ENCODE data around the gene MOXD1. TPM values are rescaled to one million over a fixed set of nuclear protein-coding genes. Genes with fewer than 3 reads are reported as not detected.
"Not testable (repeated sequence)": the region's sequence is repeated elsewhere in the genome, so short reads cannot be mapped to it uniquely, and the experiment has no call there.

MOXD1 gene
- total RNA-seq, 1 donor from 2014 or later: 14.2 TPM

GRCh38 chr6:132362442-132363185 is 38.7 kb downstream of the MOXD1 start:
- ATAC-seq (no peak), DNase-seq (ENCODE audit: low spot score) (no peak)
- intact Hi-C loops (cut with DNase I): no loop called here

GRCh38 chr6:132361101-132361500 is 40.2 kb downstream of the MOXD1 start:
- DNase-seq (ENCODE audit: low spot score) (no peak), ATAC-seq (no peak)
- intact Hi-C loops (cut with DNase I): no loop called here

DNA sequence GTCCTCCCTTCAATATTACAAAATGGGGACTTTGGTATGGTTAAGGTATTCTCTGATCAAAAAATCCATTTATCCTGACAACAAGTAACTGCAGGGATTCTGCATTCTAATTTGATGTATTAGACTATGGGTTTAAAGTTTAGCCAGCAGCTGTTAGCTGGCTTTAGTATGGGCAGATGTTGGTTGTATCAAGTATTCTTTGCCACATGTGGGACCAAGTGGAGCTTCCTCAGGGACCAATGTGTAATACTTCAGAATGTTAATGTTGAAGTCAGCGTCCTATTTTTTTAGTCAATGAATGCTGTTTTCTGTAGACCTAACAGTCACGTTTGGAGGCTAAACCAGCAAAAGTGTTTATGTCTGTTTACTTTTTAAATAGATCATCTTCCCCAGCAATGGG is 41.4 kb downstream of the MOXD1 start:
- intact Hi-C loops (cut with DNase I): no loop called here
- ATAC-seq (no peak), DNase-seq (ENCODE audit: low spot score) (no peak)

DNA sequence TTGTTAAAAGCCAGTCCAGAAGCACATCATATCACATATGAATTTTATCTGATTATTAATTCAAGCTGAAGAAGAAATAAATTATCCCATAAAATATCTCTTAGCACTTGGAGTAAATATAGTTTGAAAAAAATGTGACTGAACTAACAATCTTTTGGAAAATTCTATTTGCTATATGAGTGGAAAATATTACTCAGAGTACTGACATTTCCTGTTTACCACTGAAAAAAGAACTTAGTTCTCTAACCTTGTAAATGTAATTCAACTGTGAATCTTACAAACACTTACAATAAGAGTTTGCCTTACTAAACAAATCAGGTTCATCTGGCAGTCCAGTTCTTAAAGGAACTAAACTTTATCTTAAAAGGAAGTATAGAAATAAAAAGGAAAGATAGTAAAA is 44.2 kb downstream of the MOXD1 start:
- DNase-seq (ENCODE audit: low spot score) (no peak), ATAC-seq (no peak)
- intact Hi-C loops (cut with DNase I): no loop called here

GRCh38 chr6:132354517-132355167 is 46.6 kb downstream of the MOXD1 start:
- DNase-seq (ENCODE audit: low spot score): no peak
- intact Hi-C loops (cut with DNase I): no loop called here
- ATAC-seq: no peak

- ATAC-seq; intact Hi-C loops (cut with DNase I); DNase-seq (ENCODE audit: low spot score): not testable (repeated sequence)
These were observed 49.3 kb downstream of the MOXD1 start for GRCh38 chr6:132351986-132352385.

DNA sequence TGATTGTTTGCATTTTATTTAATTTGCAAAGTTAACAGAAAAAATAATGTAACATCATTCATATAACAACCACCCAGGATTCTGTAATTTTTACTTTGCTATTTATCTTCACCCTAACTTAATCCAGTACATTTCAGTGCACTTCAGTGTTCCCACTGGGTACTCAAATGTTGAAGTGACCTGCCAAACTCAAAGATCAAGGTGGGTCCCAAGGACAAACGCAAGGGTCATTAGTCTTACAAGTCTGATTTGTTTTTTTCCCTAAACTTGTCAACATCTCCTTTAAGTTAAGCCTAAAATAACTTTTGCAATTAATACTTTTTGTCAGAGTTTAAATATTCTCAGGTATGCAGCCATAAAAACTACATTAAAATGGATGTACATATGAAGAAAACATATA is 53.0 kb downstream of the MOXD1 start:
- intact Hi-C loops (cut with DNase I): no loop called here
- ATAC-seq: no peak

DNA sequence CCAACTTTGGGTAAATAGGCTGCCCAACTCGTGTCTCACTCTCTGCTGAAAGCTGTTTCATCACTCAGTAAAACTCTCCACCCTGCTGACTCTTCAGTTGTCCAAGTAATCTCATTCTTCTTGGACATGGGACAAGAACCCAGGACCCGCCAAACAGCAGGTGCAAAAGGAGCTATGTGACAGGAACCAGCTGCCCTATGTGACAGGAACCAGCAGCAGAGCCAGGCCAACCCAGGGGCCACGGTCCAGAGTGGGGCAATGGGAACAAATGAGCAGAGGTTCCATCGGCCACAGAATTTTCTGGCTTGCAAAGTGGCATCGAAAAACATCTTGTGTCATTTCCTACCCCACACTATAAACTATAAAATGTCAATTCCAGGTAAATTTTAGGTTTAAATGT is 56.5 kb downstream of the MOXD1 start:
- no peak for ATAC-seq
- no peak for DNase-seq (ENCODE audit: low spot score)
- intact Hi-C loops (cut with DNase I): no loop called here

More for the DNA sequence above, 53.0 kb downstream of the MOXD1 start:
- DNase-seq (ENCODE audit: low spot score): no peak

DNA sequence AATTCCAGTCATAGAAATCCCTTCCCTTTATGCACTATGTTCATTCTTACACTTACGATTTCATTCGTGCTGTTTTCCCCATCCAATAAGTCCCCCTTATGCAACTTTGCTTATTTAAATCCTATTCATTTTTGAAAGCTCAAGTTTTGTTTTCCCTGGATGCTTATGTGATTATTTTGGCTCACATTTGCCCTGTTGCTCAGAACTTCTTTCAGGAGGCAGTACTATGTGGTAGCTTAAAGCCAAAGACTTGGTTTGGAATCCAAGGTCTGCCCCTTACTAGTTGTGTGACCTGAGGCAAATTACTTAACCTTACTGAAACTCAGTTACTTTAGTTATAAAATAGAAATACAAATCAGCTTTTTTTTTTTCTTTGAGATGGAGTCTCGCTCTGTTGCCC is 59.6 kb downstream of the MOXD1 start:
- ATAC-seq (peak; percentile 89), DNase-seq (ENCODE audit: low spot score) (no peak)
- intact Hi-C loops (cut with DNase I): no loop called here

GRCh38 chr6:132334521-132334885 is 66.8 kb downstream of the MOXD1 start:
- DNase-seq (ENCODE audit: low spot score): no peak
- no peak for ATAC-seq
- intact Hi-C loops (cut with DNase I): no loop called here

GRCh38 chr6:132333639-132334520 is 67.4 kb downstream of the MOXD1 start:
- ATAC-seq (peak; percentile 78), DNase-seq (ENCODE audit: low spot score) (no peak)
- intact Hi-C loops (cut with DNase I): no loop called here

- intact Hi-C loops (cut with DNase I): no loop called here
- ATAC-seq: no peak
- DNase-seq (ENCODE audit: low spot score): no peak
These were observed 70.5 kb downstream of the MOXD1 start for GRCh38 chr6:132330759-132331158.

DNA sequence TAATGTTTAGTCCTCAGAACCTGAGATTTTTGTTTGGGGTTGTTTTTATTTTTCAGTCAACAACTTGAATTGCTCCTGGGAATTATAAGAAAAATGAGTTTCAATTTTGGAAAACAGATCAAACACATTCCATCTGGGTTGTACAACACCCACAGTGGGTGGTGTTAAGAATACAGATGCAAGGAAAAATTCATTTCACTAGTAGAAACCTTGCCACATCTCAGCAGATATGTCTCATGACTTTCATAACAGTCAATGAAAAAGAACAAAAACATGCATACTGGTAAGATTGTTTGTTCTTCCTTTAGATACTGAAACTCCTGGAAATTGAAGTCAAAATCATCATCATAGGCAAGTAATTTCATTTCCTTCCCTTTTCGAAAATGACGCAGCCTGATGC is 78.9 kb downstream of the MOXD1 start:
- DNase-seq (ENCODE audit: low spot score) (no peak), ATAC-seq (no peak)

GRCh38 chr6:132320007-132320406 is 81.3 kb downstream of the MOXD1 start:
- ATAC-seq (peak; percentile 70), DNase-seq (ENCODE audit: low spot score) (no peak)
- intact Hi-C loops (cut with DNase I): no loop called here

More for the DNA sequence above, 78.9 kb downstream of the MOXD1 start:
- intact Hi-C loops (cut with DNase I): no loop called here

DNA sequence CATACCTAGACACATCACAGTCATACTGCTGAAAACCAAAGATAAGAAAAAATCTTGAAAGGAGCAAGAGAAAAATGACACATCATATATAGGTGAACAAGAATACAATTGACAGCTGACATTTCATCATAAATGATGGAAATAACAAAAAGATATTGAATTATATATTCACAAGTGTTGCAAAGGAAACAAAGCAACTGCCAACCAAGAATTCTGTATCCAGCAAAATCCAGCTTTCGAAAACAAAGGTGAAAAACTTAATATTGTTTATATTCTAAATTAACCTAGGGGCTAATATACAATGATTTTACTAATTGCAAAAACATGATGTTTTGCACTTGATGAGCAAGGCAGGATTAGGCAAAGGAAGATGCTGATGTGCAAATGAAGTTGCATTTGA is 84.3 kb downstream of the MOXD1 start:
- intact Hi-C loops (cut with DNase I): no loop called here
- ATAC-seq (no peak), DNase-seq (ENCODE audit: low spot score) (no peak)

- no peak for DNase-seq (ENCODE audit: low spot score)
- intact Hi-C loops (cut with DNase I): no loop called here
These were observed 86.8 kb downstream of the MOXD1 start for GRCh38 chr6:132314432-132314831.

DNA sequence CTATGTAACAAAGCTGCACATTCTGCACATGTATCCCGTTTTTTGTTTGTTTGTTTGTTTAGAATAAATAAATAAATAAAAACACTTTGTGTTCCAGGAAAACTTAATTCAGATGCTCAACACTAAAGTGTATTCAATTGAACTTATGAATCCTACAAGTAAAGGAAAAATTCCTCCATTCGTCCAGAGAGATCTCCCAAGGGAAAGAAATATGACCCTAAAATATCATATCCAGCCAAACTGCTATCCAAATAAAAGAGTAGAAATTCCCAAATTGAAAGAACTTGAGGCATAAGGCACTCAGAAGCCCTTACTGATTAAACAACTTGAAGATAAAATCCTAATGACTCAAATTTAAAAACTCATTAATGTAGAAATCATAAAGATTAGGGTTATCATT is 90.4 kb downstream of the MOXD1 start:
- DNase-seq (ENCODE audit: low spot score) (no peak), ATAC-seq (no peak)
- intact Hi-C loops (cut with DNase I): no loop called here

More at GRCh38 chr6:132314432-132314831, 86.8 kb downstream of the MOXD1 start:
- no peak for ATAC-seq

- DNase-seq (ENCODE audit: low spot score); ATAC-seq; intact Hi-C loops (cut with DNase I): not testable (repeated sequence)
These were observed 91.1 kb downstream of the MOXD1 start for GRCh38 chr6:132310151-132310550.

DNA sequence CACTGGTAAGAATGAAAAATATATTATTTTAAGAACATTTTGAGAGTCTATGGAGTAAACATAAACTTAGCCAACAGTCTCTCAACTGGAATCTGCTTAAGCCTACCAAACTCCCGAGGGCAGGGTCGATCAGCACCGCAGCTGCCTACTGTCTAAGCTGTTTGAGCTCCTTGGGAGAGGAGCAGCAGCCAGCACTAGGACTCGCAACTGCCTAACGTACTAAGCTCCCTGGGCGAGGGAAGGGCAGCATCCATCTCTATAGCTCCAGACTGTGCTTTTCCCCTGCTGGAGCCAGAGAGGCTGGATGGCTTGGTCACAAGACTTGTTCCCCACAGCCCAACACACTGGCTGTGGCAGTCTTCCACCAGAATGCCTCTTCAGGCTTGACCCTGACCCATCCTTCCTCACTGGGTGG is 96.4 kb downstream of the MOXD1 start:
- peak; percentile 55 for DNase-seq (ENCODE audit: low spot score)
- intact Hi-C loops (cut with DNase I): no loop called here
- peak; percentile 78 for ATAC-seq

Data from sciatic nerve (tissue), 2 donors.